ENCODE results near the gene REXO2. TPM values are rescaled to one million over a fixed set of nuclear protein-coding genes. Genes with fewer than 3 reads are reported as not detected.

The REXO2 gene
- total RNA-seq, 6 donors from 2014 or later: 41.8 to 150 (median 99.4) TPM

- Histone ChIP-seq H3K9me3 (no peaks in the 10 kb centered on the region), H3K27ac (no peak overlapping the region), H3K4me3 (no peak overlapping the region), H3K36me3 (no peaks in the 10 kb centered on the region), H3K27me3 (no peaks in the 10 kb centered on the region), H3K4me1 (no peaks in the 10 kb centered on the region)
- WGBS, 2 donors: 95% methylated on average over 2 of the region's 2 CpGs
- DNase-seq (no peak), ATAC-seq (ENCODE audit: low FRiP score in 2 of 2) (no peak)
- TF ChIP-seq CTCF (IDR thresholded peaks at IDR 0.05) (no peak), POLR2A (IDR thresholded peaks at IDR 0.05) (no peak), EP300 (IDR thresholded peaks at IDR 0.05) (no peak), POLR2AphosphoS5 (IDR thresholded peaks at IDR 0.05) (no peak)
These were observed 24.7 kb downstream of the REXO2 start for GRCh38 chr11:114463999-114464398.

GRCh38 chr11:114466742-114467141 lies 27.5 kb downstream of the REXO2 start:
- ATAC-seq (ENCODE audit: low FRiP score in 2 of 2) (no peak), DNase-seq (no peak)
- no peaks in the 10 kb centered on the region for H3K9me3 ChIP-seq
- no peak overlapping the region for H3K27ac ChIP-seq
- no peaks in the 10 kb centered on the region for H3K36me3 ChIP-seq
- no peak for TF ChIP-seq EP300 (IDR thresholded peaks at IDR 0.05)
- no peak for TF ChIP-seq POLR2AphosphoS5 (IDR thresholded peaks at IDR 0.05)
- no peak for TF ChIP-seq POLR2A (IDR thresholded peaks at IDR 0.05)
- no peak for TF ChIP-seq CTCF (IDR thresholded peaks at IDR 0.05)
- no peak overlapping the region for H3K4me3 ChIP-seq
- no peaks in the 10 kb centered on the region for H3K27me3 ChIP-seq
- WGBS, 2 donors: 85 to 94% methylated on average over 3 of the region's 3 CpGs
- no peaks in the 10 kb centered on the region for H3K4me1 ChIP-seq

DNA sequence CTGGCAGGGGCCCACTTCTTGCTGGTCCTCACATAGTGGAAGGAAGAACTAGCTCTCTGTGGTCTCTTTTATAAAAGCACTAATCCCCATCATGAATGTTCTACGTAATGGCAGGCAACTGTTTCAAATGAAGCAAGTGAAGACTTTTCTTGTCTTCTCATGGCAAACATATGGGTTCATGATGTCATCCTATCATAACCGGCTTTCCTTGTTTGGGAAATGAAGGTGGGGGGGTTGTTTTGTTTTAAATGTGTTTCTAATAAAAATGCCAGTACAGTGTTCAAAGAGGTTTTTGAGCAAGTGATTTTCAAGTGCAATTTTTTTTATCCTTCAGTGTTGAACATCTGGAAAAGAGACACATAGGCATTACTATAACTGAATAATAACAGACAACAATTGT lies 33.4 kb downstream of the REXO2 start:
- TF ChIP-seq POLR2AphosphoS5 (IDR thresholded peaks at IDR 0.05) (no peak), POLR2A (IDR thresholded peaks at IDR 0.05) (no peak), EP300 (IDR thresholded peaks at IDR 0.05) (no peak), CTCF (IDR thresholded peaks at IDR 0.05) (no peak)
- no peaks in the 10 kb centered on the region for H3K36me3 ChIP-seq
- no peaks in the 10 kb centered on the region for H3K27me3 ChIP-seq
- no peak for ATAC-seq (ENCODE audit: low FRiP score in 2 of 2)
- no peak for DNase-seq
- WGBS, 2 donors: 97 to 98% methylated on average over 2 of the region's 2 CpGs
- H3K4me3 ChIP-seq: no peak overlapping the region
- H3K27ac ChIP-seq: no peak overlapping the region
- H3K9me3 ChIP-seq: no peaks in the 10 kb centered on the region
- no peaks in the 10 kb centered on the region for H3K4me1 ChIP-seq

GRCh38 chr11:114478001-114478410 lies 38.7 kb downstream of the REXO2 start:
- ATAC-seq (ENCODE audit: low FRiP score in 2 of 2) (no peak), DNase-seq (no peak)
- Histone ChIP-seq H3K4me1 (no peaks in the 10 kb centered on the region), H3K36me3 (no peaks in the 10 kb centered on the region), H3K9me3 (no peaks in the 10 kb centered on the region), H3K4me3 (no peak overlapping the region), H3K27ac (no peak overlapping the region), H3K27me3 (no peaks in the 10 kb centered on the region)
- 21 to 69% methylated on average over 2 of the region's 2 CpGs for WGBS, 2 donors
- TF ChIP-seq POLR2AphosphoS5 (IDR thresholded peaks at IDR 0.05) (no peak), CTCF (IDR thresholded peaks at IDR 0.05) (no peak), EP300 (IDR thresholded peaks at IDR 0.05) (no peak), POLR2A (IDR thresholded peaks at IDR 0.05) (no peak)

DNA sequence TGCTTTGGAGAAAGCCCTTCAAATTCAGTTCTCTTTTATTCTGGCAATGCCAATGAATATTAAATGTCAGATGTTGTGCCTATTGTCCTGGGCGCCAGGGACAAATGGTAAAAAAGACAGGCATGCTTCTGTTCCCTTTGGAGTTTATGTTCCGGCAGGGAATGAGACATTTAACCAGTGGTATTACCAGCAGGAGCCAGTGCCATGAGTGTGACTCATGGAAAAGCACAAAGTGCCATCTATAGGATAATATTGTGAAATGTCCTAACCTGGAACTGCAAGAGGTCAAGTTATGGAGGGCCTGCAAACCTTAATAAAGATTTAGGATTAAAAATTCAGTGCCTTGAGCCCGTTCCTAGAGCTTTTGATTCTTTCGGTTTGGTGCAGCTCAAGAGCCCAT lies 39.5 kb downstream of the REXO2 start:
- 65 to 77% methylated on average over 4 of the region's 4 CpGs for WGBS, 2 donors
- TF ChIP-seq POLR2AphosphoS5 (IDR thresholded peaks at IDR 0.05) (no peak), CTCF (IDR thresholded peaks at IDR 0.05) (no peak), POLR2A (IDR thresholded peaks at IDR 0.05) (no peak), EP300 (IDR thresholded peaks at IDR 0.05) (no peak)
- DNase-seq (no peak), ATAC-seq (ENCODE audit: low FRiP score in 2 of 2) (no peak)
- Histone ChIP-seq H3K9me3 (no peaks in the 10 kb centered on the region), H3K27ac (no peak overlapping the region), H3K4me3 (no peak overlapping the region), H3K36me3 (no peaks in the 10 kb centered on the region), H3K27me3 (no peaks in the 10 kb centered on the region), H3K4me1 (no peaks in the 10 kb centered on the region)
